DND-41 (cell line): ENCODE results near the gene TRIM6.
"Not testable (repeated sequence)": the region's sequence is repeated elsewhere in the genome, so short reads cannot be mapped to it uniquely, and the experiment has no call there.

ENCODE experiments used
- ATAC-seq: fragments of 200-7000 bp; cut with Tn5 transposase; 3 replicates; pipeline ENCODE4 v1.9.1; 2021; ENCODE audit warnings: low read depth; ENCODE audit not compliant: insufficient read depth
- DNase-seq: peaks from one replicate; pipeline ENCODE4 v3.0.0-alpha.2; 2020
- H2AFZ ChIP-seq: 2 replicates; pipeline ENCODE4 v1.6.0; 2012; ENCODE audit warnings: low read depth, low read length
- H3K27ac ChIP-seq: 2 replicates; pipeline ENCODE4 v1.5.1; 2012; ENCODE audit warnings: low read length, inconsistent platforms
- H3K27me3 ChIP-seq: fragments of 200-600 bp; sonication (generic); 2 replicates; pipeline ENCODE4 v1.6.0; 2012; ENCODE audit warnings: low read length, mild to moderate bottlenecking, inconsistent platforms; ENCODE audit not compliant: insufficient read depth, poor library complexity
- H3K36me3 ChIP-seq: 2 replicates; pipeline ENCODE4 v1.5.1; 2012; ENCODE audit warnings: low read length, inconsistent platforms; ENCODE audit not compliant: insufficient read depth
- H3K4me1 ChIP-seq: 2 replicates; pipeline ENCODE4 v1.5.1; 2012; ENCODE audit warnings: mild to moderate bottlenecking, low read length; ENCODE audit not compliant: insufficient read depth
- H3K4me2 ChIP-seq: 2 replicates; pipeline ENCODE4 v1.6.0; 2012; ENCODE audit warnings: mild to moderate bottlenecking, moderate library complexity, low read length, inconsistent platforms; ENCODE audit not compliant: insufficient read depth
- H3K4me3 ChIP-seq, 2 experiments: fragments of 200-600 bp in 1 of 2; shearing (Covaris generic) in 1 of 2; 2 replicates each; pipeline ENCODE4 v1.5.1; 2012 to 2016; ENCODE audit warnings: inconsistent platforms in 2 of 2, low read length in 2 of 2, mild to moderate bottlenecking in 2 of 2, low read depth in 1 of 2, moderate library complexity in 1 of 2
- H3K79me2 ChIP-seq: 2 replicates; pipeline ENCODE4 v1.6.0; 2012; ENCODE audit warnings: low read length, inconsistent platforms; ENCODE audit not compliant: insufficient read depth
- H3K9ac ChIP-seq: 2 replicates; pipeline ENCODE4 v1.6.0; 2012; ENCODE audit warnings: low read depth, mild to moderate bottlenecking, inconsistent platforms, low read length, moderate library complexity
- H3K9me3 ChIP-seq: 2 replicates; pipeline ENCODE4 v1.5.1; 2012; ENCODE audit warnings: low read length, moderate library complexity, mild to moderate bottlenecking, inconsistent platforms; ENCODE audit not compliant: insufficient read depth, severe bottlenecking
- H4K20me1 ChIP-seq: 2 replicates; pipeline ENCODE4 v1.6.0; 2012; ENCODE audit warnings: low read length; ENCODE audit not compliant: insufficient read depth
- EZH2 ChIP-seq: IDR thresholded peaks from 3 replicates; pipeline ENCODE4 v1.6.1; 2012; ENCODE audit warnings: borderline replicate concordance, low read depth, mild to moderate bottlenecking, moderate library complexity, low read length, inconsistent platforms; ENCODE audit not compliant: severe bottlenecking
- TF ChIP-seq, protein P1 (sequence below): IDR thresholded peaks from 2 replicates; pipeline ENCODE4 v1.5.1; 2012; ENCODE audit warnings: borderline replicate concordance, low read length, moderate library complexity, mild to moderate bottlenecking; ENCODE audit not compliant: poor library complexity, severe bottlenecking; ENCODE audit errors: extremely low read depth

The TRIM6 gene

DNA sequence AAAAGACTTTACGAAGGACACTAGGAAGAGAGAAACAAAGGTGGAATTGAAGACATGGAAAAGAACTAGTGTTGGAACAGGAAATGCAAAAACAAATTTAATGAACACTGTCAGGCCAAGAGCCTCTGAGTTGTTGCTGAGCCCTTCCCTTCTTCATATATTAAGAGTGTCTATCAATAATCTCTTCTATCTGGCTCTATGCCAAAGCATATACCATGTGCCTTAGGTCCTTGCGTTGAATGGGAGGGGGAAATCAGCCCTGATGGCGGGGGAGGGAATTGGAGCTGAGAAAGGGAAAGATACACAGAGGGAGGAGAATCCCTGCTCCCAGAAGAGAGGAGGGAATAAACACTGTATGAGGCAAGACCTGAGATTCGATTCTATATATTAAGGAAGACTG lies 21.3 kb upstream of the TRIM6 start:
- H2AFZ ChIP-seq: no peak overlapping the region
- DNase-seq (no peak), ATAC-seq (no peak)
- no peak overlapping the region for H3K4me3 ChIP-seq
- H3K9me3 ChIP-seq: no peaks in the 10 kb centered on the region
- H3K79me2 ChIP-seq: no peaks in the 10 kb centered on the region
- no peaks in the 10 kb centered on the region for H4K20me1 ChIP-seq
- TF ChIP-seq, protein P1, sequence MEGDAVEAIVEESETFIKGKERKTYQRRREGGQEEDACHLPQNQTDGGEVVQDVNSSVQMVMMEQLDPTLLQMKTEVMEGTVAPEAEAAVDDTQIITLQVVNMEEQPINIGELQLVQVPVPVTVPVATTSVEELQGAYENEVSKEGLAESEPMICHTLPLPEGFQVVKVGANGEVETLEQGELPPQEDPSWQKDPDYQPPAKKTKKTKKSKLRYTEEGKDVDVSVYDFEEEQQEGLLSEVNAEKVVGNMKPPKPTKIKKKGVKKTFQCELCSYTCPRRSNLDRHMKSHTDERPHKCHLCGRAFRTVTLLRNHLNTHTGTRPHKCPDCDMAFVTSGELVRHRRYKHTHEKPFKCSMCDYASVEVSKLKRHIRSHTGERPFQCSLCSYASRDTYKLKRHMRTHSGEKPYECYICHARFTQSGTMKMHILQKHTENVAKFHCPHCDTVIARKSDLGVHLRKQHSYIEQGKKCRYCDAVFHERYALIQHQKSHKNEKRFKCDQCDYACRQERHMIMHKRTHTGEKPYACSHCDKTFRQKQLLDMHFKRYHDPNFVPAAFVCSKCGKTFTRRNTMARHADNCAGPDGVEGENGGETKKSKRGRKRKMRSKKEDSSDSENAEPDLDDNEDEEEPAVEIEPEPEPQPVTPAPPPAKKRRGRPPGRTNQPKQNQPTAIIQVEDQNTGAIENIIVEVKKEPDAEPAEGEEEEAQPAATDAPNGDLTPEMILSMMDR: no peak
- TF ChIP-seq EZH2: no peak
- H3K4me2 ChIP-seq: no peak overlapping the region
- peaks cover 13% of the 10 kb centered on the region for H3K27me3 ChIP-seq
- H3K36me3 ChIP-seq: no peaks in the 10 kb centered on the region
- H3K9ac ChIP-seq: no peak overlapping the region
- H3K27ac ChIP-seq: no peak overlapping the region
- H3K4me1 ChIP-seq: no peaks in the 10 kb centered on the region

DNA sequence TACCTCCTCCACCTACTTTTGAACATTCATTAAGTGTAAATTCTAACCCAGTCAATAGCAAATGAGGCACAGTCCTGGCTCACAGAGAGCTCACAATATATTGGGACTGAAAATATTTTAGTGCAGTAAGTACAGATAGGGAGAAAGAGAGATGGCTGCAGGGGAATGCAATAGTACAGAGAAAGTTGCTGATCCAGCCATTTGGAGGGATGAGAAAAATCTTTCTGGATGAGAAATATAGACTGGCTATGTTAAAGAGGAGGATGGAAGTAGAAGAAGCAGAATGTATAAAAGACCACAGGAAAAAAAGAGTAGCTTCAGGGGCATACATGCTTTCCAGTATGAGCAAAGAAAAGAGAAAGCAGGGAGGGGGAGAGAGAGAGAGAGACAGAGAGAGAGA lies 19.3 kb upstream of the TRIM6 start:
- no peaks in the 10 kb centered on the region for H3K4me1 ChIP-seq
- no peak overlapping the region for H3K9ac ChIP-seq
- H3K27me3 ChIP-seq: peaks cover 13% of the 10 kb centered on the region
- no peak overlapping the region for H3K4me2 ChIP-seq
- H3K4me3 ChIP-seq: no peak overlapping the region
- H2AFZ ChIP-seq: no peak overlapping the region
- no peak overlapping the region for H3K27ac ChIP-seq
- DNase-seq: no peak
- no peaks in the 10 kb centered on the region for H3K79me2 ChIP-seq
- H3K36me3 ChIP-seq: no peaks in the 10 kb centered on the region
- no peak for TF ChIP-seq EZH2
- TF ChIP-seq, protein P1: no peak
- H3K9me3 ChIP-seq: no peaks in the 10 kb centered on the region
- no peak for ATAC-seq
- no peaks in the 10 kb centered on the region for H4K20me1 ChIP-seq

DNA sequence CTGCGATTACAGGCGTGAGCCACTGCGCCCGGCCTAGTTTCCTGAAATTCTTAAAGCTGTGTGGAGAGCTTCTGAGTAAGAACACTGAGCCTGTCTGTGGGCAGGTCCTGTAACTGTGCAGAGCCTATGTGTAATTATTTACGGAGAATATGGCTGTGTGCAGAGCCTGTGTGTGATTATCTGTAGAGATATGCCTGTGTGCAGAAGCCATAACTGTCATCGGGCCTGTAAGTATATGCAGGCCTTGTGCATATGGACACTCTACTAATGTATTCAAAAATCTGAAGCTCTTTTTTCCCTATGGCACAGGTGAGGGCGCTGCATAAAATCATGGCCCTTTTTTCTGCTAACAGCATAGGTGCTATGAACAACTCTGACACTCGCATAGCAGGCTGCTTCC lies 15.9 kb upstream of the TRIM6 start, which contains the start of gene OR52B6:
OR52B6 (plus strand) TSS at position 301 of the 400 bp plus-strand sequence; CDS start at position 301, 0 bp downstream.
- no peak for ATAC-seq
- TF ChIP-seq EZH2: no peak
- TF ChIP-seq, protein P1: no peak
- no peak for DNase-seq
- Histone ChIP-seq H3K4me3 (no peak within 1 kb of the TSS), H3K27me3 (peaks cover 9% of the 10 kb centered on the region), H3K4me1 (no peaks in the 10 kb centered on the region), H3K79me2 (no peaks in the 10 kb centered on the region), H4K20me1 (no peaks in the 10 kb centered on the region), H3K36me3 (no peaks in the 10 kb centered on the region), H2AFZ (no peak within 1 kb of the TSS), H3K9me3 (no peaks in the 10 kb centered on the region), H3K4me2 (no peak within 1 kb of the TSS), H3K27ac (no peak within 1 kb of the TSS), H3K9ac (no peak within 1 kb of the TSS)

DNA sequence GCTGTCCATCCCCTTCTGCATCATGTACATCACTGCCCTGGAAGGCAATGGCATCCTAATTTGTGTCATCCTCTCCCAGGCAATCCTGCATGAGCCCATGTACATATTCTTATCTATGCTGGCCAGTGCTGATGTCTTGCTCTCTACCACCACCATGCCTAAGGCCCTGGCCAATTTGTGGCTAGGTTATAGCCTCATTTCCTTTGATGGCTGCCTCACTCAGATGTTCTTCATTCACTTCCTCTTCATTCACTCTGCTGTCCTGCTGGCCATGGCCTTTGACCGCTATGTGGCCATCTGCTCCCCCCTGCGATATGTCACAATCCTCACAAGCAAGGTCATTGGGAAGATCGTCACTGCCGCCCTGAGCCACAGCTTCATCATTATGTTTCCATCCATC lies 15.4 kb upstream of the TRIM6 start:
- no peaks in the 10 kb centered on the region for H3K9me3 ChIP-seq
- ATAC-seq (no peak), DNase-seq (no peak)
- no peaks in the 10 kb centered on the region for H4K20me1 ChIP-seq
- no peak overlapping the region for H3K27ac ChIP-seq
- H3K36me3 ChIP-seq: no peaks in the 10 kb centered on the region
- H3K4me3 ChIP-seq: no peak overlapping the region
- H2AFZ ChIP-seq: no peak overlapping the region
- H3K4me1 ChIP-seq: no peaks in the 10 kb centered on the region
- TF ChIP-seq, protein P1: no peak
- no peak for TF ChIP-seq EZH2
- no peak overlapping the region for H3K4me2 ChIP-seq
- H3K27me3 ChIP-seq: peaks cover 9% of the 10 kb centered on the region
- no peaks in the 10 kb centered on the region for H3K79me2 ChIP-seq
- no peak overlapping the region for H3K9ac ChIP-seq

DNA sequence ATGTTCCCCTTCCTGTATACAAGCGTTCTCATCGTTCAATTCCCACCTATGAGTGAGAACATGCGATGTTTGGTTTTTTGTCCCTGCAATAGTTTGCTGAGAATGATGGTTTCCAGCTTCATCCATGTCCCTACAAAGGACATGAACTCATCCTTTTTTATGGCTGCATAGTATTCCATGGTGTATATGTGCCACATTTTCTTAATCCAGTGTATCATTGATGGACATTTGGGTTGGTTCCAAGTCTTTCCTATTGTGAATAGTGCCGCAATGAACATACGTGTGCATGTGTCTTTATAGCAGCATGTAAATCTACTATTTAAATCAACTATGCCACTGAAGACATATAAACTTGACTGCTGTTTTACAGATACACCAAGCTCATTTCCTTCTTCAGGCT lies 12.0 kb upstream of the TRIM6 start:
- not testable (repeated sequence) for H3K9me3 ChIP-seq, H3K27me3 ChIP-seq, H3K27ac ChIP-seq, H3K79me2 ChIP-seq, H3K4me1 ChIP-seq, ATAC-seq, H4K20me1 ChIP-seq, H2AFZ ChIP-seq, DNase-seq, H3K9ac ChIP-seq, H3K4me3 ChIP-seq, H3K4me2 ChIP-seq, H3K36me3 ChIP-seq
